ENCODE data around the gene SYT1. TPM values are rescaled to one million over a fixed set of nuclear protein-coding genes. Genes with fewer than 3 reads are reported as not detected.

SYT1 gene
- total RNA-seq, 2 experiments from 2014 or later: not detected

GRCh38 chr12:79453820-79454219 lies 589.2 kb downstream of the SYT1 start:
- intact Hi-C loops (cut with DNase I, micrococcal nuclease): no loop called here
- Mint-ChIP-seq H3K36me3 (ENCODE audit: low read depth) (no peaks in the 10 kb centered on the region), H3K27me3 (no peaks in the 10 kb centered on the region), H3K4me1 (ENCODE audit: low read depth) (no peaks in the 10 kb centered on the region), H3K27ac (no peak overlapping the region), H3K9me3 (no peaks in the 10 kb centered on the region), H3K4me3 (no peak overlapping the region)
- ChIA-PET POLR2A (no interaction called here), CTCF (interaction anchor here (0.6 kb wide), 1 partner anchor 113 kb away, joined by 3 read pairs; no protein-coding TSS in a partner anchor)
- H3K27me3 ChIP-seq (ENCODE audit: control insufficient read depth in 1 of 2, insufficient read depth in 2 of 2, low read length in 2 of 2): no peaks in the 10 kb centered on the region
- H3K4me1 ChIP-seq (ENCODE audit: insufficient read depth, low read length): no peaks in the 10 kb centered on the region
- DNase-seq: no peak
- no peak for ATAC-seq (ENCODE audit: poor library complexity)
- H3K9me3 ChIP-seq (ENCODE audit: control insufficient read depth in 1 of 2, insufficient read depth in 1 of 2, low read length in 2 of 2): no peaks in the 10 kb centered on the region
- no peaks in the 10 kb centered on the region for H3K36me3 ChIP-seq (ENCODE audit: insufficient read depth, low read length)
- H3K4me3 ChIP-seq (ENCODE audit: low read length): no peak overlapping the region
- H3K27ac ChIP-seq (ENCODE audit: low read depth in 1 of 2, low read length in 2 of 2): no peak overlapping the region
- no peak for TF ChIP-seq CTCF (IDR thresholded peaks at IDR 0.05)

DNA sequence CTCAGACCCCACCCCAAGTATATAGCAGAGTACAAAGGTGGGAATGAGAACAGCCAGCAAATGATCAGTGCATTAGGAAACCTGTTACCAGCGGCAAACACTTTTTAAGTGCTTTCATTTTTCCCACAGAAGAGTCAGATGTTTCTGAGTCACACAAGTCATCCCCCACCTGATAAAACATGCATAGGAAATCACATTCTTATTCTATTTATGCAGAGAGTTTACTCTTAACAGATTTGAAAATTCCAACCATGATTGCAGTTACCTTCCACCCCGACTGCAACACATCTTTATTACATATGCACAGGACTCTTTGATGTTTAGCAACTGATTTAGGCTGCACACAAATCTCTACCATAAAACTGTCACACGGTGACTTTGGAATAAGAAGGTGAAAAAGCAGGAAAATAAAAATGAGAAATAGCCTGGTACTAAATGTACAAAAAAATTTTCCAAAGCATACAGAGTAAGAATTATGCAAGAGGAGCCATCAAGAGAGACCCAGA lies 589.8 kb downstream of the SYT1 start:
- Histone ChIP-seq H3K4me3 (ENCODE audit: low read length) (no peak overlapping the region), H3K4me1 (ENCODE audit: insufficient read depth, low read length) (no peaks in the 10 kb centered on the region), H3K9me3 (ENCODE audit: control insufficient read depth in 1 of 2, insufficient read depth in 1 of 2, low read length in 2 of 2) (no peaks in the 10 kb centered on the region), H3K27me3 (ENCODE audit: control insufficient read depth in 1 of 2, insufficient read depth in 2 of 2, low read length in 2 of 2) (no peaks in the 10 kb centered on the region), H3K36me3 (ENCODE audit: insufficient read depth, low read length) (no peaks in the 10 kb centered on the region), H3K27ac (ENCODE audit: low read depth in 1 of 2, low read length in 2 of 2) (no peak overlapping the region)
- intact Hi-C loops (cut with DNase I, micrococcal nuclease): no loop called here
- Mint-ChIP-seq H3K4me3 (no peak overlapping the region), H3K27ac (no peak overlapping the region), H3K4me1 (ENCODE audit: low read depth) (no peaks in the 10 kb centered on the region), H3K36me3 (ENCODE audit: low read depth) (no peaks in the 10 kb centered on the region), H3K9me3 (no peaks in the 10 kb centered on the region), H3K27me3 (no peaks in the 10 kb centered on the region)
- DNase-seq: no peak
- POLR2A ChIA-PET: no interaction called here
- no peak for ATAC-seq (ENCODE audit: poor library complexity)
- CTCF ChIA-PET: no interaction called here
- no peak for TF ChIP-seq CTCF (IDR thresholded peaks at IDR 0.05)

GRCh38 chr12:79455286-79455685 lies 590.7 kb downstream of the SYT1 start:
- Histone ChIP-seq H3K9me3 (ENCODE audit: control insufficient read depth in 1 of 2, insufficient read depth in 1 of 2, low read length in 2 of 2) (peaks cover 0 to 4% of the 10 kb centered on the region in 2 experiments), H3K4me3 (ENCODE audit: low read length) (no peak overlapping the region), H3K4me1 (ENCODE audit: insufficient read depth, low read length) (no peaks in the 10 kb centered on the region), H3K27ac (ENCODE audit: low read depth in 1 of 2, low read length in 2 of 2) (no peak overlapping the region), H3K36me3 (ENCODE audit: insufficient read depth, low read length) (no peaks in the 10 kb centered on the region), H3K27me3 (ENCODE audit: control insufficient read depth in 1 of 2, insufficient read depth in 2 of 2, low read length in 2 of 2) (no peaks in the 10 kb centered on the region)
- ATAC-seq (ENCODE audit: poor library complexity) (no peak), DNase-seq (no peak)
- CTCF ChIA-PET: no interaction called here
- Mint-ChIP-seq H3K9me3 (no peaks in the 10 kb centered on the region), H3K4me3 (no peak overlapping the region), H3K27me3 (no peaks in the 10 kb centered on the region), H3K36me3 (ENCODE audit: low read depth) (no peaks in the 10 kb centered on the region), H3K4me1 (ENCODE audit: low read depth) (no peaks in the 10 kb centered on the region), H3K27ac (no peak overlapping the region)
- intact Hi-C loops (cut with DNase I, micrococcal nuclease): no loop called here
- TF ChIP-seq CTCF (IDR thresholded peaks at IDR 0.05): no peak
- POLR2A ChIA-PET: no interaction called here
